GM21381 (cell line): ENCODE data around the gene CFAP298.

Experiments
- ATAC-seq: cut with Tn5 transposase; IDR thresholded peaks from one replicate; pipeline ENCODE4 v1.9.1; 2021; ENCODE audit warnings: mild to moderate bottlenecking, moderate library complexity; ENCODE audit not compliant: unreplicated experiment

The CFAP298 gene

GRCh38 chr21:32599526-32599925, 12.7 kb downstream of the CFAP298 start:
- no peak for ATAC-seq

GRCh38 chr21:32599091-32599490, 13.1 kb downstream of the CFAP298 start:
- no peak for ATAC-seq

- ATAC-seq, result no peak
Observed at GRCh38 chr21:32597205-32597604, 15.0 kb downstream of the CFAP298 start.

DNA sequence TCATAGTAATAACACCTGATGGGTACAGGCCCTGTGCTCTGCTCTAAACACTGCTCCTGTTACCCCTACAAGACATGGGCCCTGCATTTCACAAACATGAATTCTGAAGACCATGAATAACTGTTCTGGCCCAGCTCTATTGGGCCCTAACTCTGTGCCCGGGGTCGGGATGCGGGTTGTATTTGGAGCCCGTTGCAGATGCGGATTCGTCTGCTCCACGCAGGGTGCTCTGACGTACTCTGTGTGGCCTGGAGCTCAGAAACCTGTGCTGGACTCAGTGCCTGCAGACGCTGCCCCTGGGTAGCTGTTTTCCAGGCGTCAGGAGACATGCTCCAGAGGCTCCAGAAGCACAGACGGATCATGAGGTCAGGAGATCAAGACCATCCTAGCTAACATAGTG, 16.7 kb downstream of the CFAP298 start:
- no peak for ATAC-seq

GRCh38 chr21:32593690-32594089, 18.5 kb downstream of the CFAP298 start:
- ATAC-seq, result no peak

DNA sequence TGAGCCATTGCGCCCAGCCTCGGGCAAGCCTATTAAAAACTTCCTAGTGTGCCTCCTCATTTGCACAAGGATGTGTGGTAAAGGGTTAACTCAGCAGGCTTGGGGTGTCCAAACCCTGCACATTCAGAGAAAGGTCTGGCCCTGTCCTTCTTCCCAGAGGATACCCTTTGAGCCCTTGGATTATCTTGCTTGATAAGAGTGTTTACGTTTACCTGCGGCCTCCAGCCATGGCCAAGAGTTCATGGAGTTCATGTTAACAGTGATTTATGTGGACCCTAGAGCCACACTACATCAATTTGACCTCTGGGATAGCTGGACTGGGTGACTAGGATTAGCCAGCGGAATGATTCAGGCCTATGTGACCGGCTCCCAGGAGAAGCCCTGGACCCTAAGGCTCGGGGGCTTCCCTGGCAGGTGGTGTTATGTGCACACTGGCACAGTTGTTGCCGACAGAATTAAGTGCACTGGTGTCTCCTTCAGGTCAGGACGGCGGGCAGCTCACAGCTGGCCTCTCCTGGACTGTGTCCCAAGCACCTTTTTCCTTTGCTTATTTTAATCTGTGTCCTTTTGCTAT, 19.2 kb downstream of the CFAP298 start:
- no peak for ATAC-seq

GRCh38 chr21:32590130-32590529, 22.0 kb downstream of the CFAP298 start:
- no peak for ATAC-seq

- ATAC-seq, result no peak
Observed at GRCh38 chr21:32587651-32588050, 24.5 kb downstream of the CFAP298 start.

DNA sequence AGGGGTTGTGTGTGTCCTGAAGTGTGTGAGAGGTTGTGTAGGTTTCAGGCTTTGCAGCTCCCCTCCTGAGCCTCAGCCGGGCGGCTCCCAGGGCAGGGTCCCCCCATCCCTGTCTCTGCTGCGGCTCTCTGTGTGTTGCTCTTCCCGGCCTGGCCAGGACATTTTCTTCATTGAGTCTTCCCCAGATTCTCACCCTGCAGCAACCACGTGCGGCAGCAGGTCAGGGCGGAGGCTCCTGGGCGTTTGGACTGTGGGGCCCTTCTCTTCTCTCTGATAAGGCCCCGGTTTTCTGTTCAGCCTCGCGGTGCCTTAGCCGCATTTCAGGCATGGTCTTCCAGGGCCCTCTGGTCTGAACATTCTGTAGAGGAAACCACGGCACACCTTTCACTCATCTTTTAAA, 25.1 kb downstream of the CFAP298 start:
- no peak for ATAC-seq

DNA sequence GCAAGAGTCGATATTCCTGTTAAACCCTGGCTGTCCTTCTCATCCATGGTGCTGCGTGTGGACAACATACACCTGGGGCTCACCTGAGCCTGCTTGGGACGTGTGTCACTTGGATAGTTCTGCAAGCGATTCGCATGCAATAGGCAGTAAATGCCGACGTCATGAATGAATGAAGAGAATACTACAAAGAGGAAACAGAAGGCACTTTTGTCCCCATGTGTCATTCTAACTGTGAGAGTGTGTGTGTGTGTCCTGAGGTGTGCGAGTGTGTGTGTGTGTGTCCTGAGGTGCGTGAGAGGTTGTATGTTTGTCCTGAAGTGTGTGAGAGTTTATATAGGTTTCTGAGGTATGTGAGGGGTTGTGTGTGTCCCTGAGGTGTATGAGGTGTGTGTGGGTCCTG, 26.2 kb downstream of the CFAP298 start:
- no peak for ATAC-seq

DNA sequence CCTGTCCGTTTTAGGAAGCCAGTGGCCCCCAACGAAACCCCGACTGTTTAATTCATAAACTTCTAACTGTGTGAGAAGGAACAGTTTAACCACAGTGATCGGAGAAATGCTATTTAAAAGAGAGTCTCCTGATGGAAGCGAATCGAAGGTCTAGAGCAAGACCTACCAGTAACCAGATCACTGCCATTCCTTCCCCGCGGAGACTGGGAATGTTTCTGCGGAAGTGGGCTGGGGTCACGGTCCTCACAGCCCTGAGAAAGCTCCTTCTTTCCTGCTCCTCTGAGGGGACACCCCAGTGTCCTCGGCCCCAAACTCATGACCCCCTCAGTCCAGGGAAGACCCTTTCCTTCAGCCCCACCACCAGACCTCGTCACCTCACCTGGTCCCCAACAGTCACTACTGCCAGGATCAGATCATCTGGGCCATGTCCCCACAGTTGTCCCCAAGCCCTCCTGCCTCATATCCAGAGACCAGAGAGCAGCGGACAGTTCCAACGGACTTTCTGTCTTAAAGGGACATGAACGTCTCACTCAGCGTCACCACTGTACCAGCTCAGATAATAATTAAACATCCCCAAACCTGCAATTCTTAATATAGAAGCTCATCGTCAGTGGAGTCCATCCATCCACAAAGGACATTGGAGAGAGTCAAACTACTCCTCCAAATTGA, 27.0 kb downstream of the CFAP298 start, which contains the start of gene TCP10L:
TSS of gene TCP10L (minus strand) at position 482 of the 669 bp plus-strand sequence. CDS start 1,219 bp downstream, outside the sequence.
- ATAC-seq, result no peak

DNA sequence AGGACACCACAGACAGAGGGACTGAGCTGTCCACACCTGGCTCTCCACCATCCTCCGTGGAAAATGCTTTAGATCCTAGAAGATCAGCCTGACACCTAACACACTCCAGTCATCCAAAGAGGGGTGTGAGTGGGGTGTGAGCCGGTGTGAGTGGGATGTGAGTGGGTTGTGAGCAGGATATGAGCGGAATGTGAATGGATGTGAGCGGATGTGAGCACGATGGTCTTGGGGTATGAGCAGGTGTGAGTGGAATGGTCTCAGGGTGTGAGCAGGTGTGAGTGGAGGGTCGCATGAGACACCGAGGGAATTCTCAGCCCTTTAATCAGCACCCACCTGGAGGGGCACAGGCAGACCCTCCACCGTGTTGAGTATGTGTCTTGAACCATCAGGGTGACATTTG, 27.7 kb downstream of the CFAP298 start:
- ATAC-seq, result no peak

DNA sequence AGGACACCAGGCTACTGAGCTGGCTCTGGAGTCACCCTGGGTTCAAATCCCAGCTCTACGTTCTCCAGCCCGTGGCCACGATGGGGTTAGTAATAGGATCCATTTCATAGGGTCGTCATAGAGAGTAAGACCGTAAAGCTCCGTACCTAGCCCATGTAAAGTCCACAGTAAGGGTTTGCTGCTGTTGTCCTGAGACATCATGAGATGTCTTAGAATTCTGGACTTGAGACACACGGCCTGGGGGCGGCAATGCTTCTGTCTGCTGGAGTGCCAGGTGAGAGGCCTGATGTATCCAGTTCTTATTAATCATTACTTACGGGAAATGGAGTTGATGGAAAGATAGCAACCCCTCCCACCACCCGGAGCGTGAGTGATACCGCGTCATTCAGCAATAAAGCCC, 30.4 kb downstream of the CFAP298 start:
- no peak for ATAC-seq

- ATAC-seq, result no peak
Observed at GRCh38 chr21:32580949-32581348, 31.2 kb downstream of the CFAP298 start.

GRCh38 chr21:32578107-32578691, 34.0 kb downstream of the CFAP298 start:
- ATAC-seq, result no peak

GRCh38 chr21:32576011-32576410, 36.2 kb downstream of the CFAP298 start:
- ATAC-seq, result no peak

- ATAC-seq, result no peak
Observed at GRCh38 chr21:32574946-32575925, 36.9 kb downstream of the CFAP298 start.

DNA sequence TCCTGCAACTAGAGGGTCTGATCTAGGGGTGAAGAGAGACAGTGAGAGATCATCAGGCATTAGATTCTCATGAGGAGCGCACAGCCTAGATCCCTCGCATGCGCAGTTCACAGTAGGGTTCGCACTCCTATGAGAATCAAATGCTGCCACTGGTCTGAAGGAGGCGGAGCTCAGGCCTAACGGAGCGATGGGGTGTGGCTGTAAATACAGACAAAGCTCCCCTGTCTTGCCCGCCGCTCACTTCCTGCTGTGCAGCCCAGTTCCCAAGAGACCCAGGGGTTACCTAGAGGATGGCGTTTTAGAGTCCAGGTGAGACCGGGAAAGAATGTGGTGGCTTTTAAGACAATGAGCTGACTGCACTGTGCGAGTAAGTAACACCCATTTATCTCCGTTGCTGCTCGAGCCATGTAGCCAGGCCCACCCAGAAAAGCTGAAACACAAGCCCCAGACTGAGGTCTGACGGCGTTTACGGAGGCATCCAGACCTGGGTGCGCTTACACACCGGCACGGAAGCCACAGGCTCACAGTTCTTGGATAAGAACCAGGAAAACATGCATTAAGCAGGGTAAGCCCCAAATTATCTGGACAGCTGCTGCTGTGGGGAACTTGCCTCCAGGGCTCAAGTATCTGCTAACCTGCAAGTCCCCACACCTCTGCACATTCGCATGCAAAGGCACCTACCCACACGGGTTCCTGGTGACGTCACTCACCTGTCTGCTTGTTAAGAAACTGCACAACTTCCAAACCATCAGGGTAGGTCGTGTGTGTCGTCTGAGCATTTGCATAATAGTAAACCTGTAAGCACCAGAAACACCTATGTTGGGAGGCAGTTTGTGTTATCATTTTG, 39.4 kb downstream of the CFAP298 start:
- ATAC-seq, result no peak

DNA sequence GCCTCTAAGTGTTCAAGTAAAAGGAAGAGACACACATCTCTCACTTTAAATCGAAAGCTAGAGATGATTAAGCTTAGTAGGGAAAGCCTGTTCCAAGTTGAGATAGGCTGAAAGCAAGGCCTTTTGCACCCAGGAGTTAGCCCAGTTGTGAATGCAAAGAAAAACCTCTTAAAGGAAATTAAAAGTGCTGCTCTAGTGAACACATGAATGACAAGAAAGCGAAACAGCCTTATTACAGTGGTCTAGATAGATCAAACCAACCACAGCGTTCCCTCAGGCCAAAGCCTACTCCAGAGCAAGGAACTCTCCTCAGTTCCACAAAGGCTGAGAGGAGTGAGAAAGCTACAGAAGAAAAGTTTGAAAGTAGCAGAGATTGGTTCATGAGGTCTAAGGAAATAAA, 41.7 kb downstream of the CFAP298 start:
- no peak for ATAC-seq
